IPS DF 6.9 (cell line): ENCODE results near the gene HOXA4.

ENCODE experiments used
- DNase-seq: peaks from one replicate; pipeline ENCODE4 v3.0.0-alpha.2; 2013; ENCODE audit warnings: low read depth, low spot score
- H3K27ac ChIP-seq: one replicate; pipeline ENCODE4 v1.5.1; 2013; ENCODE audit warnings: low read length, control low read depth
- H3K27me3 ChIP-seq: 2 replicates; pipeline ENCODE4 v1.6.1; 2013; ENCODE audit warnings: mild to moderate bottlenecking, low read length; ENCODE audit not compliant: control insufficient read depth, insufficient read depth
- H3K36me3 ChIP-seq: 2 replicates; pipeline ENCODE4 v1.6.1; 2013; ENCODE audit warnings: low read length; ENCODE audit not compliant: control insufficient read depth, insufficient read depth
- H3K4me1 ChIP-seq: 2 replicates; pipeline ENCODE4 v1.6.1; 2013; ENCODE audit warnings: low read length; ENCODE audit not compliant: control insufficient read depth, insufficient read depth
- H3K4me3 ChIP-seq: 2 replicates; pipeline ENCODE4 v1.5.1; 2013; ENCODE audit warnings: mild to moderate bottlenecking, low read length
- H3K9me3 ChIP-seq: 2 replicates; pipeline ENCODE4 v1.6.1; 2013; ENCODE audit warnings: low read length, inconsistent platforms; ENCODE audit not compliant: control insufficient read depth, insufficient read depth
- WGBS: extraction: QIAGEN DNeasy Blood & Tissue Kit; methylation state at CpG from one replicate; pipeline ENCODE4 v1.1.7; 2013; ENCODE audit warnings: mixed read lengths, missing lambda C conversion rate; ENCODE audit not compliant: insufficient read length, insufficient coverage; 5-methylcytosine and 5-hydroxymethylcytosine counted together

The HOXA4 gene

GRCh38 chr7:27113991-27114769, 16.4 kb downstream of the HOXA4 start:
- no CpG with 5 or more reads among the region's 26 CpGs for WGBS
- H3K4me1 ChIP-seq = peaks cover 2% of the 10 kb centered on the region; the same call in 1 of the 2 replicates
- no peak overlapping the region for H3K4me3 ChIP-seq
- no peak overlapping the region for H3K27ac ChIP-seq
- H3K27me3 ChIP-seq = peaks cover 94% of the 10 kb centered on the region
- no peaks in the 10 kb centered on the region for H3K36me3 ChIP-seq
- no peak for DNase-seq
- H3K9me3 ChIP-seq = no peaks in the 10 kb centered on the region

GRCh38 chr7:27112955-27113949, 17.3 kb downstream of the HOXA4 start:
- H3K4me3 ChIP-seq = peak overlapping the region; percentile 9; the same call in 1 of the 2 replicates

GRCh38 chr7:27112361-27112760, 18.2 kb downstream of the HOXA4 start:
- WGBS = no CpG with 5 or more reads among the region's 4 CpGs
- no peak overlapping the region for H3K27ac ChIP-seq
- H3K27me3 ChIP-seq = peaks cover 94% of the 10 kb centered on the region

More at GRCh38 chr7:27112955-27113949, 17.3 kb downstream of the HOXA4 start:
- no peaks in the 10 kb centered on the region for H3K36me3 ChIP-seq
- peaks cover 2% of the 10 kb centered on the region; the same call in 1 of the 2 replicates for H3K4me1 ChIP-seq
- no peak for DNase-seq
- H3K27me3 ChIP-seq = peaks cover 94% of the 10 kb centered on the region
- no peak overlapping the region for H3K27ac ChIP-seq
- H3K9me3 ChIP-seq = no peaks in the 10 kb centered on the region
- no CpG with 5 or more reads among the region's 57 CpGs for WGBS

GRCh38 chr7:27111751-27112277, 18.7 kb downstream of the HOXA4 start:
- Histone ChIP-seq H3K9me3 (no peaks in the 10 kb centered on the region), H3K27me3 (peaks cover 92% of the 10 kb centered on the region), H3K27ac (no peak overlapping the region), H3K36me3 (no peaks in the 10 kb centered on the region), H3K4me3 (no peak overlapping the region), H3K4me1 (peaks cover 4% of the 10 kb centered on the region; the same call in 1 of the 2 replicates)
- no peak for DNase-seq
- WGBS = no CpG with 5 or more reads among the region's 4 CpGs

More at GRCh38 chr7:27112361-27112760, 18.2 kb downstream of the HOXA4 start:
- no peak for DNase-seq
- Histone ChIP-seq H3K4me3 (no peak overlapping the region), H3K9me3 (no peaks in the 10 kb centered on the region), H3K4me1 (peaks cover 4% of the 10 kb centered on the region; the same call in 1 of the 2 replicates), H3K36me3 (no peaks in the 10 kb centered on the region)

GRCh38 chr7:27111042-27111750, 19.4 kb downstream of the HOXA4 start:
- Histone ChIP-seq H3K4me1 (peaks cover 6% of the 10 kb centered on the region; the same call in 1 of the 2 replicates), H3K27me3 (peaks cover 92% of the 10 kb centered on the region), H3K4me3 (no peak overlapping the region), H3K27ac (no peak overlapping the region), H3K9me3 (no peaks in the 10 kb centered on the region), H3K36me3 (no peaks in the 10 kb centered on the region)
- DNase-seq = no peak
- WGBS = no CpG with 5 or more reads among the region's 6 CpGs

GRCh38 chr7:27110186-27111031, 20.1 kb downstream of the HOXA4 start:
- Histone ChIP-seq H3K4me3 (peak overlapping the region; percentile 21; the same call in 1 of the 2 replicates), H3K27ac (no peak overlapping the region), H3K4me1 (peaks cover 6% of the 10 kb centered on the region; the same call in 1 of the 2 replicates), H3K27me3 (peaks cover 92% of the 10 kb centered on the region), H3K36me3 (no peaks in the 10 kb centered on the region), H3K9me3 (no peaks in the 10 kb centered on the region)
- WGBS = no CpG with 5 or more reads among the region's 66 CpGs
- DNase-seq = no peak

- WGBS = no CpG with 5 or more reads among the region's 4 CpGs
- DNase-seq = no peak
- no peaks in the 10 kb centered on the region for H3K9me3 ChIP-seq
- no peaks in the 10 kb centered on the region for H3K36me3 ChIP-seq
- H3K27ac ChIP-seq = no peak overlapping the region
- H3K27me3 ChIP-seq = peaks cover 92% of the 10 kb centered on the region
- no peak overlapping the region for H3K4me3 ChIP-seq
- peaks cover 6% of the 10 kb centered on the region; the same call in 1 of the 2 replicates for H3K4me1 ChIP-seq
These were observed 20.9 kb downstream of the HOXA4 start for GRCh38 chr7:27109466-27110185.

- Histone ChIP-seq H3K27me3 (peaks cover 97% of the 10 kb centered on the region), H3K36me3 (no peaks in the 10 kb centered on the region), H3K4me3 (no peak overlapping the region; the same call in 1 of the 2 replicates), H3K4me1 (peaks cover 6% of the 10 kb centered on the region; the same call in 1 of the 2 replicates), H3K27ac (no peak overlapping the region), H3K9me3 (no peaks in the 10 kb centered on the region)
- no peak for DNase-seq
- no CpG with 5 or more reads among the region's 41 CpGs for WGBS
These were observed 22.0 kb downstream of the HOXA4 start for GRCh38 chr7:27108390-27109127.
